GM23338 (cell line): ENCODE measurements around the gene SNORC. TPM values are rescaled to one million over a fixed set of nuclear protein-coding genes. Genes with fewer than 3 reads are reported as not detected.

Experiments
- ATAC-seq: fragments of 200-7000 bp; cut with Tn5 transposase; 3 replicates; pipeline ENCODE4 v1.9.1; 2020
- DNase-seq: peaks from one replicate; pipeline ENCODE4 v3.0.0-alpha.2; 2015; ENCODE audit warnings: low spot score
- H2AFZ ChIP-seq: fragments of 200-600 bp; sonication (generic); 2 replicates; pipeline ENCODE4 v1.8.0; 2016; ENCODE audit warnings: antibody characterized with exemption, mild to moderate bottlenecking, moderate library complexity
- H3F3A ChIP-seq: fragments of 200-600 bp; sonication (generic); replicated peaks from 2 replicates; pipeline ENCODE4 v1.8.0; 2017; ENCODE audit warnings: antibody characterized with exemption, mixed run types, low read depth
- H3K27ac ChIP-seq: fragments of 200-600 bp; sonication (generic); 2 replicates; pipeline ENCODE4 v1.6.1; 2016; ENCODE audit warnings: low read depth
- H3K27me3 ChIP-seq: fragments of 200-600 bp; sonication (generic); 2 replicates; pipeline ENCODE4 v1.8.0; 2016; ENCODE audit warnings: mild to moderate bottlenecking, mixed run types, moderate library complexity; ENCODE audit not compliant: insufficient read depth
- H3K36me3 ChIP-seq: fragments of 200-600 bp; sonication (generic); 2 replicates; pipeline ENCODE4 v1.8.0; 2016; ENCODE audit warnings: mild to moderate bottlenecking; ENCODE audit not compliant: insufficient read depth
- H3K4me1 ChIP-seq: fragments of 200-600 bp; sonication (generic); 2 replicates; pipeline ENCODE4 v1.8.0; 2016; ENCODE audit warnings: mild to moderate bottlenecking, moderate library complexity; ENCODE audit not compliant: insufficient read depth
- H3K4me2 ChIP-seq: fragments of 200-600 bp; sonication (generic); 2 replicates; pipeline ENCODE4 v1.7.1; 2017; ENCODE audit warnings: mixed run types
- H3K4me3 ChIP-seq: fragments of 200-600 bp; sonication (generic); 2 replicates; pipeline ENCODE4 v1.6.1; 2016; ENCODE audit warnings: mixed run types
- H3K79me2 ChIP-seq: fragments of 200-600 bp; sonication (generic); replicated peaks from 2 replicates; pipeline ENCODE4 v1.8.0; 2017; ENCODE audit warnings: mild to moderate bottlenecking; ENCODE audit not compliant: insufficient read depth
- H3K9me2 ChIP-seq: fragments of 200-600 bp; sonication (generic); 2 replicates; pipeline ENCODE4 v1.8.0; 2017; ENCODE audit not compliant: insufficient read depth
- H4K20me1 ChIP-seq: fragments of 200-600 bp; sonication (generic); replicated peaks from 2 replicates; pipeline ENCODE4 v1.8.0; 2017; ENCODE audit warnings: mild to moderate bottlenecking; ENCODE audit not compliant: insufficient read depth
- H3K27ac Mint-ChIP-seq: 2 replicates; pipeline ENCODE4 v1.8.0; 2020; ENCODE audit warnings: inconsistent platforms, mild to moderate bottlenecking, moderate library complexity, mixed read lengths
- H3K27me3 Mint-ChIP-seq: 3 replicates; pipeline ENCODE4 v1.8.0; 2022; ENCODE audit warnings: low read depth, mild to moderate bottlenecking, moderate library complexity, mixed read lengths, inconsistent platforms; ENCODE audit not compliant: insufficient read depth, poor library complexity
- H3K36me3 Mint-ChIP-seq: 3 replicates; pipeline ENCODE4 v1.8.0; 2021; ENCODE audit warnings: low read depth, mild to moderate bottlenecking, inconsistent platforms, moderate library complexity, mixed read lengths
- H3K4me1 Mint-ChIP-seq: 3 replicates; pipeline ENCODE4 v1.8.0; 2020; ENCODE audit warnings: mild to moderate bottlenecking, inconsistent platforms, mixed read lengths
- H3K4me3 Mint-ChIP-seq: 3 replicates; pipeline ENCODE4 v1.8.0; 2021; ENCODE audit warnings: moderate library complexity, mild to moderate bottlenecking, inconsistent platforms, mixed read lengths
- H3K9me3 Mint-ChIP-seq: 3 replicates; pipeline ENCODE4 v1.8.0; 2020; ENCODE audit warnings: moderate library complexity, mild to moderate bottlenecking, inconsistent platforms, mixed read lengths
- CREB1 ChIP-seq: fragments of 250-450 bp; sonication (Bioruptor Pico); IDR thresholded peaks from 2 replicates; pipeline ENCODE4 v1.5.0; 2020; ENCODE audit warnings: low read depth, mild to moderate bottlenecking, moderate library complexity
- ETS1 ChIP-seq: IDR thresholded peaks from 2 replicates; pipeline ENCODE4 v1.6.1; 2016; ENCODE audit warnings: antibody characterized with exemption
- EZH2 ChIP-seq: fragments of 200-600 bp; sonication (generic); IDR thresholded peaks from one replicate; pipeline ENCODE4 v1.8.0; 2017; ENCODE audit warnings: antibody characterized with exemption, mild to moderate bottlenecking, low read depth; ENCODE audit not compliant: unreplicated experiment
- EZH2phosphoT487 ChIP-seq: fragments of 200-600 bp; sonication (generic); IDR thresholded peaks from one replicate; pipeline ENCODE4 v1.8.1; 2018; ENCODE audit warnings: antibody characterized with exemption; ENCODE audit not compliant: unreplicated experiment
- JUNB ChIP-seq: IDR thresholded peaks from one replicate; pipeline ENCODE4 v1.6.1; 2016; ENCODE audit warnings: antibody characterized with exemption; ENCODE audit not compliant: unreplicated experiment
- NANOG ChIP-seq: IDR thresholded peaks from 2 replicates; pipeline ENCODE4 v1.6.1; 2016; ENCODE audit warnings: antibody characterized with exemption, borderline replicate concordance
- ZNF114 ChIP-seq: fragments of 250-450 bp; sonication (Bioruptor Pico); IDR thresholded peaks from 2 replicates; pipeline ENCODE4 v1.5.0; 2020; ENCODE audit warnings: mild to moderate bottlenecking, moderate library complexity
- ZNF331 ChIP-seq: fragments of 250-450 bp; sonication (Bioruptor Pico); IDR thresholded peaks from 2 replicates; pipeline ENCODE4 v1.5.0; 2020; ENCODE audit warnings: low read depth, mild to moderate bottlenecking, moderate library complexity
- polyA plus RNA-seq: library from polyadenylated mRNA; unstranded; fragments of >200 nt; fragmentation: Nextera tagmentation; extraction: Ambion mirVana; gene quantifications from 2 replicates; pipeline ENCODE4 v1.2.1, GENCODE V29; 2016
- total RNA-seq: library from RNA; depleted of rRNA; stranded (reverse); fragments of >200 nt; shearing (Covaris generic); gene quantifications from 2 replicates; pipeline ENCODE4 v1.2.3, GENCODE V29; 2014
- TF ChIP-seq, protein P1 (sequence below), 2 experiments: fragments of 200-600 bp in 1 of 2; sonication (generic) in 1 of 2; conservative IDR thresholded peaks; 2 replicates each; pipeline versions ENCODE4 v1.5.1 to v1.6.1; 2016 to 2017; ENCODE audit warnings: antibody characterized with exemption in 2 of 2, low read depth in 2 of 2, mild to moderate bottlenecking in 2 of 2, moderate library complexity in 1 of 2
- TF ChIP-seq, protein P2 (sequence below): fragments of 250-450 bp; sonication (Bioruptor Pico); IDR thresholded peaks from 2 replicates; pipeline ENCODE4 v1.5.0; 2020; ENCODE audit warnings: mild to moderate bottlenecking, moderate library complexity

SNORC gene
- total and polyA plus RNA-seq, 2 experiments from 2014 or later = 0.80 to 1.6 TPM

DNA sequence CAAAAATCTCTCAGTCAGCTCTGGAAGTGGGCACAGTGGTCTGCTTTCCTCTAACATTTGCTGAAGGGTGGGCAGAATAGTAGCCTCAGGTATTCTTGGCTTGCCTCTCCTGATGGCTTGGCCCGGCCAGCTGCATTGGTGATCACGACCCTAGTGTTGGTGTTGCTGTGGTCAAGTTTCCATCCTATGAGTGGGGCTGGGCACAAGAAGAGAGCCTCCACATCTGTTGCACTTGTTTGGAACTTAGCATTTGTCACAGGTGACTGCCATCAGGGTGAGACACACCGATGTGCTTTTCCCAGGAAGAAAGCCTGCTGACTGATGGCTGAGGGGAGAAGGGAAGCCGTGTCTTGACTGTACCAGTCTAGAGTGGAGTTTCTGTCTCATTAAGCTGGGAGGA lies 33.1 kb upstream of the SNORC start:
- Mint-ChIP-seq H3K27me3 (no peaks in the 10 kb centered on the region), H3K9me3 (no peaks in the 10 kb centered on the region), H3K27ac (no peak overlapping the region), H3K4me1 (peaks cover 12% of the 10 kb centered on the region; the same call in 2 of the 3 replicates), H3K36me3 (peaks cover 37% of the 10 kb centered on the region), H3K4me3 (no peak overlapping the region)
- Histone ChIP-seq H2AFZ (no peak overlapping the region), H3K79me2 (peaks cover 4% of the 10 kb centered on the region; the same call in 1 of the 2 replicates), H3K9me2 (no peaks in the 10 kb centered on the region), H3F3A (no peaks in the 10 kb centered on the region), H3K27me3 (no peaks in the 10 kb centered on the region), H3K4me2 (no peak overlapping the region), H3K36me3 (peaks cover 43% of the 10 kb centered on the region), H3K27ac (no peak overlapping the region), H4K20me1 (peaks cover 17% of the 10 kb centered on the region), H3K4me3 (no peak overlapping the region), H3K4me1 (0 out of 2 replicates have a peak, but pooled peaks cover 3% of the 10 kb centered on the region)
- TF ChIP-seq CREB1 (CRISPR knock-in tag) = no peak
- TF ChIP-seq EZH2 = no peak
- TF ChIP-seq, protein P1, sequence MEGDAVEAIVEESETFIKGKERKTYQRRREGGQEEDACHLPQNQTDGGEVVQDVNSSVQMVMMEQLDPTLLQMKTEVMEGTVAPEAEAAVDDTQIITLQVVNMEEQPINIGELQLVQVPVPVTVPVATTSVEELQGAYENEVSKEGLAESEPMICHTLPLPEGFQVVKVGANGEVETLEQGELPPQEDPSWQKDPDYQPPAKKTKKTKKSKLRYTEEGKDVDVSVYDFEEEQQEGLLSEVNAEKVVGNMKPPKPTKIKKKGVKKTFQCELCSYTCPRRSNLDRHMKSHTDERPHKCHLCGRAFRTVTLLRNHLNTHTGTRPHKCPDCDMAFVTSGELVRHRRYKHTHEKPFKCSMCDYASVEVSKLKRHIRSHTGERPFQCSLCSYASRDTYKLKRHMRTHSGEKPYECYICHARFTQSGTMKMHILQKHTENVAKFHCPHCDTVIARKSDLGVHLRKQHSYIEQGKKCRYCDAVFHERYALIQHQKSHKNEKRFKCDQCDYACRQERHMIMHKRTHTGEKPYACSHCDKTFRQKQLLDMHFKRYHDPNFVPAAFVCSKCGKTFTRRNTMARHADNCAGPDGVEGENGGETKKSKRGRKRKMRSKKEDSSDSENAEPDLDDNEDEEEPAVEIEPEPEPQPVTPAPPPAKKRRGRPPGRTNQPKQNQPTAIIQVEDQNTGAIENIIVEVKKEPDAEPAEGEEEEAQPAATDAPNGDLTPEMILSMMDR (conservative IDR thresholded peaks at IDR 0.05; ENCODE audit: low read depth in 2 of 2) = no peak
- TF ChIP-seq EZH2phosphoT487 = no peak
- TF ChIP-seq ZNF114 = no peak
- no peak for TF ChIP-seq ETS1
- DNase-seq (no peak), ATAC-seq (no peak)

GRCh38 chr2:232838406-232838874 lies 31.6 kb upstream of the SNORC start:
- Mint-ChIP-seq H3K4me1 (peaks cover 12% of the 10 kb centered on the region; the same call in 2 of the 3 replicates), H3K27me3 (no peaks in the 10 kb centered on the region), H3K9me3 (no peaks in the 10 kb centered on the region), H3K27ac (peak overlapping the region; percentile 66), H3K36me3 (peaks cover 38% of the 10 kb centered on the region), H3K4me3 (no peak overlapping the region)
- no peaks in the 10 kb centered on the region for H3F3A ChIP-seq
- 0 out of 2 replicates have a peak, but pooled peaks cover 3% of the 10 kb centered on the region for H3K4me1 ChIP-seq
- DNase-seq (peak; percentile 10), ATAC-seq (no peak)
- no peaks in the 10 kb centered on the region for H3K9me2 ChIP-seq
- peaks cover 4% of the 10 kb centered on the region; the same call in 1 of the 2 replicates for H3K79me2 ChIP-seq
- peaks cover 15% of the 10 kb centered on the region for H4K20me1 ChIP-seq
- H3K36me3 ChIP-seq = peaks cover 38% of the 10 kb centered on the region; the same call in 1 of the 2 replicates
- no peak overlapping the region for H3K27ac ChIP-seq
- no peak overlapping the region for H2AFZ ChIP-seq
- 0 out of 2 replicates have a peak overlapping the region, but pooled peaks have one; percentile 32 for H3K4me2 ChIP-seq
- no peaks in the 10 kb centered on the region for H3K27me3 ChIP-seq
- H3K4me3 ChIP-seq = no peak overlapping the region
- no peak for TF ChIP-seq ZNF331 (CRISPR knock-in tag)
- no peak for TF ChIP-seq EZH2phosphoT487
- TF ChIP-seq, protein P1 (conservative IDR thresholded peaks at IDR 0.05; ENCODE audit: low read depth in 2 of 2) = no peak
- no peak for TF ChIP-seq JUNB
- no peak for TF ChIP-seq NANOG
- no peak for TF ChIP-seq CREB1 (CRISPR knock-in tag)
- TF ChIP-seq, protein P2, sequence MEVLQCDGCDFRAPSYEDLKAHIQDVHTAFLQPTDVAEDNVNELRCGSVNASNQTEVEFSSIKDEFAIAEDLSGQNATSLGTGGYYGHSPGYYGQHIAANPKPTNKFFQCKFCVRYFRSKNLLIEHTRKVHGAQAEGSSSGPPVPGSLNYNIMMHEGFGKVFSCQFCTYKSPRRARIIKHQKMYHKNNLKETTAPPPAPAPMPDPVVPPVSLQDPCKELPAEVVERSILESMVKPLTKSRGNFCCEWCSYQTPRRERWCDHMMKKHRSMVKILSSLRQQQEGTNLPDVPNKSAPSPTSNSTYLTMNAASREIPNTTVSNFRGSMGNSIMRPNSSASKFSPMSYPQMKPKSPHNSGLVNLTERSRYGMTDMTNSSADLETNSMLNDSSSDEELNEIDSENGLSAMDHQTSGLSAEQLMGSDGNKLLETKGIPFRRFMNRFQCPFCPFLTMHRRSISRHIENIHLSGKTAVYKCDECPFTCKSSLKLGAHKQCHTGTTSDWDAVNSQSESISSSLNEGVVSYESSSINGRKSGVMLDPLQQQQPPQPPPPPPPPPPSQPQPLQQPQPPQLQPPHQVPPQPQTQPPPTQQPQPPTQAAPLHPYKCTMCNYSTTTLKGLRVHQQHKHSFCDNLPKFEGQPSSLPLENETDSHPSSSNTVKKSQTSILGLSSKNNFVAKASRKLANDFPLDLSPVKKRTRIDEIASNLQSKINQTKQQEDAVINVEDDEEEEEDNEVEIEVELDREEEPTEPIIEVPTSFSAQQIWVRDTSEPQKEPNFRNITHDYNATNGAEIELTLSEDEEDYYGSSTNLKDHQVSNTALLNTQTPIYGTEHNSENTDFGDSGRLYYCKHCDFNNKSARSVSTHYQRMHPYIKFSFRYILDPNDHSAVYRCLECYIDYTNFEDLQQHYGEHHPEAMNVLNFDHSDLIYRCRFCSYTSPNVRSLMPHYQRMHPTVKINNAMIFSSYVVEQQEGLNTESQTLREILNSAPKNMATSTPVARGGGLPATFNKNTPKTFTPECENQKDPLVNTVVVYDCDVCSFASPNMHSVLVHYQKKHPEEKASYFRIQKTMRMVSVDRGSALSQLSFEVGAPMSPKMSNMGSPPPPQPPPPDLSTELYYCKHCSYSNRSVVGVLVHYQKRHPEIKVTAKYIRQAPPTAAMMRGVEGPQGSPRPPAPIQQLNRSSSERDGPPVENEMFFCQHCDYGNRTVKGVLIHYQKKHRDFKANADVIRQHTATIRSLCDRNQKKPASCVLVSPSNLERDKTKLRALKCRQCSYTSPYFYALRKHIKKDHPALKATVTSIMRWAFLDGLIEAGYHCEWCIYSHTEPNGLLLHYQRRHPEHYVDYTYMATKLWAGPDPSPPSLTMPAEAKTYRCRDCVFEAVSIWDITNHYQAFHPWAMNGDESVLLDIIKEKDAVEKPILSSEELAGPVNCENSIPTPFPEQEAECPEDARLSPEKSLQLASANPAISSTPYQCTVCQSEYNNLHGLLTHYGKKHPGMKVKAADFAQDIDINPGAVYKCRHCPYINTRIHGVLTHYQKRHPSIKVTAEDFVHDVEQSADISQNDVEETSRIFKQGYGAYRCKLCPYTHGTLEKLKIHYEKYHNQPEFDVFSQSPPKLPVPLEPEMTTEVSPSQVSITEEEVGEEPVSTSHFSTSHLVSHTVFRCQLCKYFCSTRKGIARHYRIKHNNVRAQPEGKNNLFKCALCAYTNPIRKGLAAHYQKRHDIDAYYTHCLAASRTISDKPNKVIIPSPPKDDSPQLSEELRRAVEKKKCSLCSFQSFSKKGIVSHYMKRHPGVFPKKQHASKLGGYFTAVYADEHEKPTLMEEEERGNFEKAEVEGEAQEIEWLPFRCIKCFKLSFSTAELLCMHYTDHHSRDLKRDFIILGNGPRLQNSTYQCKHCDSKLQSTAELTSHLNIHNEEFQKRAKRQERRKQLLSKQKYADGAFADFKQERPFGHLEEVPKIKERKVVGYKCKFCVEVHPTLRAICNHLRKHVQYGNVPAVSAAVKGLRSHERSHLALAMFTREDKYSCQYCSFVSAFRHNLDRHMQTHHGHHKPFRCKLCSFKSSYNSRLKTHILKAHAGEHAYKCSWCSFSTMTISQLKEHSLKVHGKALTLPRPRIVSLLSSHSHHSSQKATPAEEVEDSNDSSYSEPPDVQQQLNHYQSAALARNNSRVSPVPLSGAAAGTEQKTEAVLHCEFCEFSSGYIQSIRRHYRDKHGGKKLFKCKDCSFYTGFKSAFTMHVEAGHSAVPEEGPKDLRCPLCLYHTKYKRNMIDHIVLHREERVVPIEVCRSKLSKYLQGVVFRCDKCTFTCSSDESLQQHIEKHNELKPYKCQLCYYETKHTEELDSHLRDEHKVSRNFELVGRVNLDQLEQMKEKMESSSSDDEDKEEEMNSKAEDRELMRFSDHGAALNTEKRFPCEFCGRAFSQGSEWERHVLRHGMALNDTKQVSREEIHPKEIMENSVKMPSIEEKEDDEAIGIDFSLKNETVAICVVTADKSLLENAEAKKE (CRISPR knock-in tag) = no peak
